ENCODE measurements around the gene SH3D19. TPM values are rescaled to one million over a fixed set of nuclear protein-coding genes. Genes with fewer than 3 reads are reported as not detected.

SH3D19 gene
- total RNA-seq, 1 experiment from 2014 or later = 29.7 TPM

DNA sequence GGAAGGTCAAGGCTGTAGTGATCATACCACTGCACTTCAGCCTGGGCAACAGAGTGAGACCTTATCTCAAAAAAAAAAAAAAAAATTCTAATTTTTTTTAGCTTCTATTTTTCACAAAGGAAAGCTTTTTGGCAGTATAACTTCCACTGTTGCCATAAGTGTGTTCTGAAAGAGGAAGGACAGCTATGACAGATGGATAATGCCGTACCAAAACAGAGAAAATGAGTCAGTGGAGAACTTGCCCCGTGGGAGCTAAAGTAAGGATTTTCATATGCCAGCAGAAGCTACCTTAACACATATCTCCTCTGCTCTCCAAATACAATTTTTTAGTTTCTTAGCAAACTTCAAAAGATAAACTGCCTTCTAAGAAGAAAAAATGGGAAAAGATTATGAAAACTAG lies 182.2 kb downstream of the SH3D19 start:
- H3K14ac ChIP-seq (ENCODE audit: insufficient read depth, low read length) = no peak overlapping the region
- H3K36me3 Mint-ChIP-seq (ENCODE audit: insufficient read depth in 1 of 3, low read depth in 3 of 3) = peaks cover 19 to 52% (median 25%) of the 10 kb centered on the region in 3 experiments

More for the DNA sequence above, 182.2 kb downstream of the SH3D19 start:
- H3K27ac Mint-ChIP-seq = no peak overlapping the region
- Histone ChIP-seq H3K27ac (ENCODE audit: insufficient read length, low read depth, low read length) (no peak overlapping the region), H3K4me1 (ENCODE audit: insufficient read depth, low read length) (no peaks in the 10 kb centered on the region), H2AFZ (ENCODE audit: low read length) (no peak overlapping the region), H3K27me3 (ENCODE audit: insufficient read depth, low read length) (no peaks in the 10 kb centered on the region), H3K18ac (ENCODE audit: insufficient read length, low read depth, low read length) (no peak overlapping the region), H3K56ac (ENCODE audit: insufficient read length, low read depth, low read length) (no peak overlapping the region), H2BK12ac (ENCODE audit: insufficient read length, low read depth, low read length) (no peak overlapping the region), H3K79me2 (ENCODE audit: insufficient read depth, low read length) (no peaks in the 10 kb centered on the region), H3K4ac (ENCODE audit: low read depth, low read length) (no peak overlapping the region), H3K9me3 (ENCODE audit: control insufficient read depth, low read depth, low read length) (no peaks in the 10 kb centered on the region), H4K91ac (ENCODE audit: insufficient read length, low read depth, low read length) (no peak overlapping the region), H3K4me2 (ENCODE audit: insufficient read depth, insufficient read length, low read length) (no peak overlapping the region), H3K9ac (ENCODE audit: extremely low read depth, insufficient read length, low read length) (no peak overlapping the region), H3T11ph (ENCODE audit: low read length) (no peak overlapping the region), H2BK120ac (ENCODE audit: low read depth, low read length, poor library complexity, severe bottlenecking) (no peak overlapping the region), H2BK15ac (ENCODE audit: low read depth, low read length) (no peak overlapping the region), H4K20me1 (ENCODE audit: control insufficient read depth, insufficient read depth, insufficient read length) (no peaks in the 10 kb centered on the region), H4K8ac (replicated peaks; ENCODE audit: insufficient read length, low read depth, low read length) (no peak overlapping the region), H3K23me2 (ENCODE audit: insufficient read length, low read depth, low read length, poor library complexity, severe bottlenecking) (no peaks in the 10 kb centered on the region), H3K79me1 (ENCODE audit: insufficient read depth, low read depth, low read length, poor library complexity, severe bottlenecking) (no peaks in the 10 kb centered on the region), H2AK5ac (ENCODE audit: insufficient read length, low read length) (no peak overlapping the region), H4K5ac (ENCODE audit: insufficient read length, low read depth, low read length) (no peak overlapping the region), H2BK20ac (ENCODE audit: low read depth, low read length, poor library complexity, severe bottlenecking) (no peak overlapping the region), H2BK5ac (ENCODE audit: insufficient read length, low read length) (no peak overlapping the region), H3K23ac (ENCODE audit: insufficient read length, low read depth, low read length) (no peak overlapping the region)
- peaks cover 7 to 8% of the 10 kb centered on the region in 2 experiments; a peak in 3 of 4 replicates for H3K4me1 Mint-ChIP-seq
- no peak for TF ChIP-seq CTCF (conservative IDR thresholded peaks at IDR 0.05)
- no peak for DNase-seq
- no peak overlapping the region for H3K4me3 Mint-ChIP-seq
- WGBS (ENCODE audit: extremely low coverage, insufficient read length, low lambda C conversion rate) = no CpG with 5 or more reads among the region's 2 CpGs
- no peaks in the 10 kb centered on the region for H3K9me3 Mint-ChIP-seq
- no peaks in the 10 kb centered on the region for H3K27me3 Mint-ChIP-seq (ENCODE audit: low read depth)

Data from H9 (cell line).